Measurements from ENCODE around the gene HOXA3. TPM values are rescaled to one million over a fixed set of nuclear protein-coding genes. Genes with fewer than 3 reads are reported as not detected.
A peak's percentile ranks its signal among the peaks of the same experiment; 100 is the strongest.

HOXA3 gene
- total RNA-seq, 1 donor from 2014 or later, result 26.4 TPM

DNA sequence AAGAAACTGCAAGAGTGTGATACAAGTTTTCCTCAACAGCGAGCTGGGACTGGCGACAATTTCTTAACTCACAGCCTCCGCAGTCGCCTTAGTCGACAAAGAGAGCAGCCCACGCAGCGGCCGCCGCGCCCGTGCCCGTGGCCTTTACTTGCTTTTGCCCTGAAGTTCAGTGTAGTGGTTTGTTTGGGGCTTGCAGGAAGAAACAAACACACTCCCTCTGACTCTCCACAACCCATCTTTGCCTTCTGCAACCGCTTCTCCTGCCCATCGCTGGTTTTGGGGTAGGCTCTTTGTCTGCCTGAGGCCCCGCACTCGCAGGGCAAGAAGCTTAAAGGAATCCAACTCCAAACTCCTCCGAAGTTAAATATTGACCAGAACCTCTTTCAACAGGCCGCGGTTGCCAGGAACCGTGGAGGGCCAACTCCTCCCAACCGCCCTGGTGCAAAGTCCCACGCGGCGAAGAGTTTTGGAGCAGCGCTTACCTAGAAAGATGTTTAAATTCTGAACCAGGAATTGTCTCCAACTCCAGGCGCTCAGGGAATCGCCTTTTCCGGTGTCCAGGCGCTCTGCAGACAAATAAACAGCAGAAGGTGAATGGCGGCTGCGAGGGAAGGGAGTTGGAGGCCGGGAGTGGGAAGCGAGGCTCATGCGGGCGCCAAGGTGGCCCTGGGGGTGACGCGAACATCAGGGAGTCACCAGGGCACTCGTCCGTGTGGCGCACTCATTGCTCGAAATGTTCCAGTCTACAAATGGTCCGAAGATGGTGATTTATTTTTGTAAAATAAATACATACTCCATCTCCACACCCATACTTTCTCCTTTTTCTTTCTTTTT lies 30.1 kb downstream of the HOXA3 start:
- H3K4me3 ChIP-seq (ENCODE audit: low read depth, low read length), result peak overlapping the region; percentile 59

DNA sequence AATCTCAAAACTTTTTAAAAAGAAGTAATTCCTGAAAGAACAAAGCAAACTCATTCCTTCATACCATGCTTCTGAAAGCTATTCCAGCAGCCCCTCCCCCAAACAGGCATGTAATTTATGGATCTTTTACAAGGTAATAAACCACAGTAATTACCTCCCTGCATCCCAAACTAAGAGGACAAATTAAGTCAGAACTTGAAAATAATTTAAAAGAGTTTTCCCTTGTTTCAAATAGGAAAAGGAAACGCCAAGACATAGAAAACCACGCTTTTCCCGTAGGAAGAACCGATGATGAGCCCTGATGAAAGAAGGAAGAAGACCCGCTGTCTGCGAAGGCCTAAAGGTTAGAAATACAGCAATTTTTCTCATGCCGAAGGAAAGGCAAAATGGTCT lies 30.7 kb downstream of the HOXA3 start:
- Histone ChIP-seq H3K36me3 (ENCODE audit: control insufficient read depth, insufficient read depth, low read length) (peaks cover 3% of the 10 kb centered on the region), H3K27me3 (ENCODE audit: control insufficient read depth, insufficient read depth, low read length) (no peaks in the 10 kb centered on the region), H3K4me3 (ENCODE audit: low read depth, low read length) (peak overlapping the region; percentile 59)
- DNase-seq (ENCODE audit: low read depth), result no peak
- TF ChIP-seq, protein P1, sequence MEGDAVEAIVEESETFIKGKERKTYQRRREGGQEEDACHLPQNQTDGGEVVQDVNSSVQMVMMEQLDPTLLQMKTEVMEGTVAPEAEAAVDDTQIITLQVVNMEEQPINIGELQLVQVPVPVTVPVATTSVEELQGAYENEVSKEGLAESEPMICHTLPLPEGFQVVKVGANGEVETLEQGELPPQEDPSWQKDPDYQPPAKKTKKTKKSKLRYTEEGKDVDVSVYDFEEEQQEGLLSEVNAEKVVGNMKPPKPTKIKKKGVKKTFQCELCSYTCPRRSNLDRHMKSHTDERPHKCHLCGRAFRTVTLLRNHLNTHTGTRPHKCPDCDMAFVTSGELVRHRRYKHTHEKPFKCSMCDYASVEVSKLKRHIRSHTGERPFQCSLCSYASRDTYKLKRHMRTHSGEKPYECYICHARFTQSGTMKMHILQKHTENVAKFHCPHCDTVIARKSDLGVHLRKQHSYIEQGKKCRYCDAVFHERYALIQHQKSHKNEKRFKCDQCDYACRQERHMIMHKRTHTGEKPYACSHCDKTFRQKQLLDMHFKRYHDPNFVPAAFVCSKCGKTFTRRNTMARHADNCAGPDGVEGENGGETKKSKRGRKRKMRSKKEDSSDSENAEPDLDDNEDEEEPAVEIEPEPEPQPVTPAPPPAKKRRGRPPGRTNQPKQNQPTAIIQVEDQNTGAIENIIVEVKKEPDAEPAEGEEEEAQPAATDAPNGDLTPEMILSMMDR (IDR thresholded peaks at IDR 0.05; ENCODE audit: insufficient read depth, low read length, poor library complexity, severe bottlenecking), result no peak

More for the DNA sequence above, 30.1 kb downstream of the HOXA3 start:
- TF ChIP-seq, protein P1 (IDR thresholded peaks at IDR 0.05; ENCODE audit: insufficient read depth, low read length, poor library complexity, severe bottlenecking), result no peak
- peaks cover 1% of the 10 kb centered on the region for H3K36me3 ChIP-seq (ENCODE audit: control insufficient read depth, insufficient read depth, low read length)
- no peak for DNase-seq (ENCODE audit: low read depth)
- H3K27me3 ChIP-seq (ENCODE audit: control insufficient read depth, insufficient read depth, low read length), result no peaks in the 10 kb centered on the region

DNA sequence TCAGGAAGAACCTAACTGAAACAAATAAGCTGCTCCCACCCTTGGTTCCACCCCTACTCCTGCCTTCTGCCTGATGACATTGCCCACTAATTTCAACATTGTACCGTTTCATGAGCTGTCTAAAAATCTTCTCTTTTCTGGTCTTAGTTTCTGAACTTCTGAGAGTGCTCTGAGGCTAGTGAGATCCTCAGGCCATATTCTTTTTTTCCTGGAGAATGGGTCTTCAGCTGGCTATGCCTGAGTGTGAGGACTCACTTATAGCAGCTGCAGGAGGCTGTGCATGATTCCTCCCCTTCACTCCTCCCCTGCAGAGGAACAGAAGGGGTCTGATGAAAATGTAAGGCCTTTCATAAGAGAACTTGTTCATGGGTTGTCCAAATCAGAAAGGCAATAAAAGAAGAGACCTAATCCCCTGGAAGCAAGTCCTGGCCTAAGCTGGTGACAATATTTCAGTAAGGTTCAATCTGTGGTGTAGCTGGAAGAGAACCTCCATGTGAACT lies 32.9 kb downstream of the HOXA3 start:
- Histone ChIP-seq H3K27me3 (ENCODE audit: control insufficient read depth, insufficient read depth, low read length) (no peaks in the 10 kb centered on the region), H3K36me3 (ENCODE audit: control insufficient read depth, insufficient read depth, low read length) (peaks cover 3% of the 10 kb centered on the region), H3K4me3 (ENCODE audit: low read depth, low read length) (no peak overlapping the region)
- no peak for DNase-seq (ENCODE audit: low read depth)
- TF ChIP-seq, protein P1 (IDR thresholded peaks at IDR 0.05; ENCODE audit: insufficient read depth, low read length, poor library complexity, severe bottlenecking), result no peak

DNA sequence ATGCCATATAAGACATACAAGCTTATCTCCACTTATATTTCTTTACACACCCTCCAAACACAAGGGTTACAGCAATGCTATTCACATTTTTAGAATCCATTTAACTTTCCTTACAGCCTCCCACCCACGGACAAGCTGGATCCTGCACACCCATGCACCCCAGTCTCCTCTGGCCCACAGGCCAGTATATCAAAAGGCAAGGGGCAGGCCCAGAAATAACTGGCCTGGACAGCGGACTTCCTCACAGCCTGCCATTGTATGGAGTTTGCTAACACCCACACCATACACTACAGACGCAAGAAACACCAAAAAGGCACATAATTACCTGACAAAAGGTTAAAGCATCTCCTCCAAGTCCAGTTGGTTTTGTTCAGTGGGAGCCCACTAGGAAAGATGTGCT lies 33.8 kb downstream of the HOXA3 start:
- H3K4me3 ChIP-seq (ENCODE audit: low read depth, low read length), result peak overlapping the region; percentile 74
- H3K27me3 ChIP-seq (ENCODE audit: control insufficient read depth, insufficient read depth, low read length), result no peaks in the 10 kb centered on the region
- peaks cover 3% of the 10 kb centered on the region for H3K36me3 ChIP-seq (ENCODE audit: control insufficient read depth, insufficient read depth, low read length)
- TF ChIP-seq, protein P1 (IDR thresholded peaks at IDR 0.05; ENCODE audit: insufficient read depth, low read length, poor library complexity, severe bottlenecking), result no peak
- no peak for DNase-seq (ENCODE audit: low read depth)

DNA sequence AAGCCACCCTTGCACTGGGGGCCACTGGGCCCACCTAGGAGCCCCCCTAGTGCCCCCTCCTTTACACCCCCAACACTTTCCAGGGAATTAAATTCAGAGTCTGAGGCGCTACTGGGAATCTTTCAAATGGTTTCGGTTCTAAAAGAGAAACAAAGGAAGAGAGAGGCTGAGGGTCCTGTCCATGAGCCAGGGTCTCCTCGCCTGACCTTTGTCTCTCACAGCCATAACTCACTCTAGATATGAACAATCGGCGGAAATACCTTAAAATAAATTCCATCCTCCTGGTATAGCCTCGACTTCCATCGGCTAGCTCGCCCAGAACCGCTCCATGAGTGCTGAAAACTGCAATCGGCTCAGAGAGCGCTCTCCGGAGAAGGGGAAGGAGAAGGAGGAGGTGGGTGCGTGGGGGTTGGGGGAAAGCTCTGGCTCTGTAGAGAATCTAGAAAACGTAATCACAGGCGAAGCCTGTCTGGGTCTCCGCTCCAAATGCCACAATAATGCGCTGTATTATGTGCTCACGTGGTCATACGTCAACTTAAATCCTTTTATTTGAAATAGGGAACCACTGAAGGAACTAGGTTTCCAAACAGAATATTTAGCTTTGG lies 34.4 kb downstream of the HOXA3 start:
- Histone ChIP-seq H3K4me3 (ENCODE audit: low read depth, low read length) (peak overlapping the region; percentile 74), H3K36me3 (ENCODE audit: control insufficient read depth, insufficient read depth, low read length) (peaks cover 3% of the 10 kb centered on the region), H3K27me3 (ENCODE audit: control insufficient read depth, insufficient read depth, low read length) (no peaks in the 10 kb centered on the region)
- no peak for DNase-seq (ENCODE audit: low read depth)
- TF ChIP-seq, protein P1 (IDR thresholded peaks at IDR 0.05; ENCODE audit: insufficient read depth, low read length, poor library complexity, severe bottlenecking), result no peak

Measured in kidney epithelial cell (primary cell).